ENCODE results near the gene SPEN. TPM values are rescaled to one million over a fixed set of nuclear protein-coding genes. Genes with fewer than 3 reads are reported as not detected.
"Not testable (repeated sequence)": the region's sequence is repeated elsewhere in the genome, so short reads cannot be mapped to it uniquely, and the experiment has no call there.

SPEN gene
- total and polyA plus RNA-seq, 11 donors, result 11.0 to 41.5 (median 21.8) TPM

- Histone ChIP-seq H3K27ac (peak overlapping the region in 11 of 12 donors; percentile 74 to 97 (median 88)), H3K9me3 (no peaks in the 10 kb centered on the region), H3K4me1 (peaks cover 0 to 59% (median 38%) of the 10 kb centered on the region in 12 donors), H3K36me3 (peaks cover 0 to 13% (median 4%) of the 10 kb centered on the region in 9 donors), H3K4me3 (peak overlapping the region in 7 of 12 donors; percentile 43 to 57 (median 56)), H3K27me3 (no peaks in the 10 kb centered on the region)
- intact Hi-C loops (cut with DNase I), result loop anchor here in 7 of 10 donors (5.0 to 10.0 kb wide), 4 partner anchors 33 to 50 kb away; partner anchors contain the start of gene SPEN (in 4 of the 7)
- WGBS, 4 donors, result 43 to 54% (median 45%) methylated on average over 5 of the region's 5 CpGs
- no peak for DNase-seq
- ATAC-seq, result no peak
- no peak for TF ChIP-seq POLR2A (IDR thresholded peaks at IDR 0.05)
- TF ChIP-seq CTCF (IDR thresholded peaks at IDR 0.05), result no peak
These were observed 37.8 kb downstream of the SPEN start for GRCh38 chr1:15885269-15885668.

- TF ChIP-seq CTCF (IDR thresholded peaks at IDR 0.05) (peak in 5 of 12 donors; percentile 9 to 44 (median 34)), POLR2A (IDR thresholded peaks at IDR 0.05) (peak in 1 of 2 donors; percentile 66)
- peak; percentile 96 to 99 (median 97) for DNase-seq
- peak overlapping the region in 11 of 12 donors; percentile 17 to 57 (median 49) for H3K4me3 ChIP-seq
- WGBS, 4 donors, result 0 to 2% (median 1%) methylated on average over 13 to 14 of the region's 14 CpGs
- intact Hi-C loops (cut with DNase I), result loop anchor here in 9 of 10 donors (2.0 to 10.0 kb wide), 6 partner anchors 34 to 51 kb away; partner anchors contain the start of gene SPEN (in 4 of the 9)
- no peaks in the 10 kb centered on the region for H3K27me3 ChIP-seq
- no peaks in the 10 kb centered on the region for H3K9me3 ChIP-seq
- peak overlapping the region; percentile 74 to 97 (median 88) for H3K27ac ChIP-seq
- H3K36me3 ChIP-seq, result peaks cover 0 to 18% (median 2%) of the 10 kb centered on the region in 9 donors
- peaks cover 0 to 65% (median 38%) of the 10 kb centered on the region in 12 donors for H3K4me1 ChIP-seq
- peak; percentile 98 to 99 (median 98) for ATAC-seq
These were observed 38.4 kb downstream of the SPEN start for GRCh38 chr1:15885701-15886610.

GRCh38 chr1:15886611-15887167, 39.2 kb downstream of the SPEN start:
- DNase-seq (no peak), ATAC-seq (peak in 1 of 4 donors; percentile 4)
- intact Hi-C loops (cut with DNase I), result loop anchor here in 9 of 10 donors (2.0 to 10.0 kb wide), 6 partner anchors 34 to 52 kb away; partner anchors contain the start of gene SPEN (in 4 of the 9)
- peak in 2 of 12 donors; percentile 8 to 10 for TF ChIP-seq CTCF (IDR thresholded peaks at IDR 0.05)
- TF ChIP-seq POLR2A (IDR thresholded peaks at IDR 0.05), result no peak
- peak overlapping the region in 11 of 12 donors; percentile 17 to 57 (median 49) for H3K4me3 ChIP-seq
- H3K36me3 ChIP-seq, result peaks cover 0 to 10% (median 0%) of the 10 kb centered on the region in 9 donors
- peak overlapping the region; percentile 74 to 97 (median 88) for H3K27ac ChIP-seq
- no peaks in the 10 kb centered on the region for H3K27me3 ChIP-seq
- H3K4me1 ChIP-seq, result peaks cover 0 to 70% (median 36%) of the 10 kb centered on the region in 12 donors
- 26 to 33% (median 30%) methylated on average over 4 of the region's 4 CpGs for WGBS, 4 donors
- no peaks in the 10 kb centered on the region for H3K9me3 ChIP-seq

GRCh38 chr1:15892857-15893599, 45.5 kb downstream of the SPEN start:
- intact Hi-C loops (cut with DNase I); H3K27me3 ChIP-seq; H3K9me3 ChIP-seq; DNase-seq; H3K4me3 ChIP-seq: not testable (repeated sequence)
- ATAC-seq, result peak in 1 of 4 donors; percentile 53
- H3K27ac ChIP-seq, result peak overlapping the region; percentile 22 to 78 (median 50)
- 80 to 86% (median 82%) methylated on average over 6 of the region's 6 CpGs for WGBS, 4 donors
- peaks cover 0 to 54% (median 30%) of the 10 kb centered on the region in 12 donors for H3K4me1 ChIP-seq
- H3K36me3 ChIP-seq, result peaks cover 0 to 15% (median 6%) of the 10 kb centered on the region in 9 donors
